Measurements from ENCODE around the gene GAPDHS.

The GAPDHS gene

GRCh38 chr19:35556025-35556590 lies 22.9 kb downstream of the GAPDHS start:
- H3K4me1 ChIP-seq (ENCODE audit: control insufficient read depth, insufficient read depth, low read length), result peaks cover 8% of the 10 kb centered on the region
- H3K9ac ChIP-seq (ENCODE audit: low read length), result no peak overlapping the region
- H3K4me3 ChIP-seq (ENCODE audit: low read length), result no peak overlapping the region
- no peaks in the 10 kb centered on the region for H3K9me3 ChIP-seq (ENCODE audit: control insufficient read depth, low read length)
- H3K36me3 ChIP-seq (ENCODE audit: control insufficient read depth, insufficient read depth, low read length), result no peaks in the 10 kb centered on the region
- H3K27me3 ChIP-seq (ENCODE audit: control insufficient read depth, insufficient read depth, low read length), result peaks cover 36% of the 10 kb centered on the region

DNA sequence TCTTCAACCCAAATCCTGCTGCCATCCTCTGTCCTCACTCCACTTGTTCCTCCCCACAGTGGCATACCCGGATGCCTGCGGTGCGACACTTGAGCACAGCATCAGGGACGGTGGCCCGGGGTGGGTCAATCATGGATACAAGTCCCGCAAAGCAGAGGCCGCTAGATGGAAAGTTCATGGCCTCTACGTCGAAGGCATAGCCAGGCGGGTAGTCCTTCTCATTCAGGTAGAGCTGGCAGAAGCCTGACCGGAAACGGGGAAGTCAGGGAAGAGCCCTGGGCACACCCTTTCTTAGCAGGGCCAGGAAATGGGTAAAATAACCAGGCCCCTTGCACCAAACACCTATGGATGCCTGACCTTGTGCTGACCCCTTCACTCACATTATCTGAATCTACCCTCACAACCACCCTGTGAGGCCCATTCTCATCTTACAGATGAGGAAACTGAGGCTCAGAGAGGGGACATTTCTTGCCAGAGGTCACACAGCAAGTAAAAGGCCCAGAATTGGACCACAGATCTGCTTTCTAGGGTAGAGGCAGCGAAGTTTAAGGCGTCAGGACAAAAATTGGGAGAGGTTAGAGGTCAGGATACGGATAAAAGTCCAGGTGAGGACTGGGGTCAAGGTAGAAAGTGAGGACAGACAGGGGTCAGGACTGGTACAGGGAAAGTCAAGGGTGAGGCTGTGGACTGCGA lies 23.7 kb downstream of the GAPDHS start:
- Histone ChIP-seq H3K4me3 (ENCODE audit: low read length) (no peak overlapping the region), H3K27me3 (ENCODE audit: control insufficient read depth, insufficient read depth, low read length) (peaks cover 39% of the 10 kb centered on the region), H3K9ac (ENCODE audit: low read length) (no peak overlapping the region)

GRCh38 chr19:35557539-35558399 lies 24.5 kb downstream of the GAPDHS start:
- Histone ChIP-seq H3K27me3 (ENCODE audit: control insufficient read depth, insufficient read depth, low read length) (peaks cover 39% of the 10 kb centered on the region), H3K4me3 (ENCODE audit: low read length) (no peak overlapping the region), H3K9ac (ENCODE audit: low read length) (no peak overlapping the region), H3K4me1 (ENCODE audit: control insufficient read depth, insufficient read depth, low read length) (peaks cover 8% of the 10 kb centered on the region), H3K36me3 (ENCODE audit: control insufficient read depth, insufficient read depth, low read length) (no peaks in the 10 kb centered on the region), H3K9me3 (ENCODE audit: control insufficient read depth, low read length) (no peaks in the 10 kb centered on the region)

More for the DNA sequence above, 23.7 kb downstream of the GAPDHS start:
- no peaks in the 10 kb centered on the region for H3K9me3 ChIP-seq (ENCODE audit: control insufficient read depth, low read length)
- no peaks in the 10 kb centered on the region for H3K36me3 ChIP-seq (ENCODE audit: control insufficient read depth, insufficient read depth, low read length)
- peaks cover 8% of the 10 kb centered on the region for H3K4me1 ChIP-seq (ENCODE audit: control insufficient read depth, insufficient read depth, low read length)

- no peak overlapping the region for H3K9ac ChIP-seq (ENCODE audit: low read length)
- peaks cover 39% of the 10 kb centered on the region for H3K27me3 ChIP-seq (ENCODE audit: control insufficient read depth, insufficient read depth, low read length)
- no peaks in the 10 kb centered on the region for H3K9me3 ChIP-seq (ENCODE audit: control insufficient read depth, low read length)
- H3K4me3 ChIP-seq (ENCODE audit: low read length), result no peak overlapping the region
- H3K4me1 ChIP-seq (ENCODE audit: control insufficient read depth, insufficient read depth, low read length), result peaks cover 8% of the 10 kb centered on the region
- no peaks in the 10 kb centered on the region for H3K36me3 ChIP-seq (ENCODE audit: control insufficient read depth, insufficient read depth, low read length)
Measured at GRCh38 chr19:35558400-35559280, 25.4 kb downstream of the GAPDHS start.

GRCh38 chr19:35559281-35559659 lies 26.0 kb downstream of the GAPDHS start:
- peaks cover 8% of the 10 kb centered on the region for H3K4me1 ChIP-seq (ENCODE audit: control insufficient read depth, insufficient read depth, low read length)
- H3K4me3 ChIP-seq (ENCODE audit: low read length), result no peak overlapping the region
- H3K9me3 ChIP-seq (ENCODE audit: control insufficient read depth, low read length), result no peaks in the 10 kb centered on the region
- peaks cover 39% of the 10 kb centered on the region for H3K27me3 ChIP-seq (ENCODE audit: control insufficient read depth, insufficient read depth, low read length)
- H3K36me3 ChIP-seq (ENCODE audit: control insufficient read depth, insufficient read depth, low read length), result no peaks in the 10 kb centered on the region
- no peak overlapping the region for H3K9ac ChIP-seq (ENCODE audit: low read length)

DNA sequence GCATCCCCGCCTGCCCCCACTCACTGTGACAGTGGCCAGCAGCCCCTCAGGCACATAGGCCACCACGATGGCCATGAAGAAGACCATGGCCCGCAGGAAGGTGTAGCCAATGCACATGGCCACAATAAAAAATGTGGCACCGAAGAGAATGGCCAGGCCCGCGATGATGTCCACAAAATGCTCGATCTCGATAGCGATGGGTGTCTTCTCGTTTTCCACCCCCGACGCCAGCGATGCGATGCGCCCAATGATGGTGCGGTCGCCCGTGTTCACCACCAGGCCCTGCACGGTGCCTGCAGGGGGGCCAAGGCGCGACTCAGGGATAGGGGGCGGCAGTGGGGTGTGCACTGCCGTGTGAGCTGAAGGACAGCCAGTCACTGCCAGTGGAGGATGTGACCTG lies 26.5 kb downstream of the GAPDHS start:
- Histone ChIP-seq H3K27me3 (ENCODE audit: control insufficient read depth, insufficient read depth, low read length) (peaks cover 39% of the 10 kb centered on the region), H3K4me3 (ENCODE audit: low read length) (no peak overlapping the region), H3K4me1 (ENCODE audit: control insufficient read depth, insufficient read depth, low read length) (peaks cover 8% of the 10 kb centered on the region), H3K36me3 (ENCODE audit: control insufficient read depth, insufficient read depth, low read length) (no peaks in the 10 kb centered on the region), H3K9ac (ENCODE audit: low read length) (no peak overlapping the region), H3K9me3 (ENCODE audit: control insufficient read depth, low read length) (no peaks in the 10 kb centered on the region)

DNA sequence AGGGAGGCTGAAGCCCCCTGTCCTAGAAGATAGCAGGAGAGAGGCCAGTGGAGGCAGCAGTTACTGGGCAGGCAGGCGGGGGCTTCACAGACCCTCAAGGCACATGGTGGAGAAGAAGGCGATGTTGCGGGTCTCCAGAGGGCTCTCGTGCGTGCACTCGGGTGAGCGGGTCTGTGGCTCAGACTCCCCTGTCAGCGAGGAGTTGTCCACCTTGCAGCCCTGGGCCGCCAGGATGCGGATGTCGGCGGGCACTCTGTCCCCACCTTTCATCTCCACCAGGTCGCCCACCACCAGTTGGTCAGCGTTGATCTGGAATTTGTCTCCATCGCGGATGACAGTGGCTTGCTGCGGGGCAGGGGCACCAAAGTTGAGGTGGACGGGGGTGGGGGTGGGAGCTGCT lies 27.0 kb downstream of the GAPDHS start:
- peaks cover 39% of the 10 kb centered on the region for H3K27me3 ChIP-seq (ENCODE audit: control insufficient read depth, insufficient read depth, low read length)
- H3K4me1 ChIP-seq (ENCODE audit: control insufficient read depth, insufficient read depth, low read length), result peaks cover 8% of the 10 kb centered on the region
- no peak overlapping the region for H3K9ac ChIP-seq (ENCODE audit: low read length)
- no peaks in the 10 kb centered on the region for H3K9me3 ChIP-seq (ENCODE audit: control insufficient read depth, low read length)
- no peak overlapping the region for H3K4me3 ChIP-seq (ENCODE audit: low read length)
- no peaks in the 10 kb centered on the region for H3K36me3 ChIP-seq (ENCODE audit: control insufficient read depth, insufficient read depth, low read length)

DNA sequence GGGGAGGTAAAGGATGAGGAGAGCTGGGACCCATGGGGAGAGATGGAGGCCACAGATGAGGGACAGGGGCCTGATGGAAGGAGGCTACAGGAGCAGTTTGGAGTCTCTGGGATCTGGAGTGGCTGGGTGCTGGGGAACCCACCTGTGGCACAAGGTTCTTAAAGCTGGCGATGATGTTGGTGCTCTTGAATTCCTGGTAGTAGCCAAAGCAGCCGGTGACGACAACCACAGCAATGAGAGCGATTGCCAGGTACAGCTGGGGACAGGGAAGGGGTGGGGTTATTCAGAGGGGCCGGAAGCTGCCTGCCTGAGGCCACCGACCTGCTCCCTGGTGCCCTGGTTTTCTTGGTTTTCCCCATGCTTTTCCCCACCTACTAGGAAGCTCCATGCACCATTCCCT lies 27.4 kb downstream of the GAPDHS start:
- H3K4me3 ChIP-seq (ENCODE audit: low read length), result no peak overlapping the region
- peaks cover 8% of the 10 kb centered on the region for H3K4me1 ChIP-seq (ENCODE audit: control insufficient read depth, insufficient read depth, low read length)
- H3K9me3 ChIP-seq (ENCODE audit: control insufficient read depth, low read length), result no peaks in the 10 kb centered on the region
- H3K9ac ChIP-seq (ENCODE audit: low read length), result no peak overlapping the region
- H3K27me3 ChIP-seq (ENCODE audit: control insufficient read depth, insufficient read depth, low read length), result peaks cover 39% of the 10 kb centered on the region
- no peaks in the 10 kb centered on the region for H3K36me3 ChIP-seq (ENCODE audit: control insufficient read depth, insufficient read depth, low read length)

- no peak overlapping the region for H3K4me3 ChIP-seq (ENCODE audit: low read length)
- no peaks in the 10 kb centered on the region for H3K9me3 ChIP-seq (ENCODE audit: control insufficient read depth, low read length)
- H3K4me1 ChIP-seq (ENCODE audit: control insufficient read depth, insufficient read depth, low read length), result peaks cover 8% of the 10 kb centered on the region
- H3K9ac ChIP-seq (ENCODE audit: low read length), result no peak overlapping the region
- no peaks in the 10 kb centered on the region for H3K36me3 ChIP-seq (ENCODE audit: control insufficient read depth, insufficient read depth, low read length)
- peaks cover 39% of the 10 kb centered on the region for H3K27me3 ChIP-seq (ENCODE audit: control insufficient read depth, insufficient read depth, low read length)
Measured at GRCh38 chr19:35561436-35561835, 28.2 kb downstream of the GAPDHS start.

- no peaks in the 10 kb centered on the region for H3K9me3 ChIP-seq (ENCODE audit: control insufficient read depth, low read length)
- H3K9ac ChIP-seq (ENCODE audit: low read length), result no peak overlapping the region
- H3K36me3 ChIP-seq (ENCODE audit: control insufficient read depth, insufficient read depth, low read length), result no peaks in the 10 kb centered on the region
- no peak overlapping the region for H3K4me3 ChIP-seq (ENCODE audit: low read length)
- H3K27me3 ChIP-seq (ENCODE audit: control insufficient read depth, insufficient read depth, low read length), result peaks cover 34% of the 10 kb centered on the region
- peaks cover 8% of the 10 kb centered on the region for H3K4me1 ChIP-seq (ENCODE audit: control insufficient read depth, insufficient read depth, low read length)
Measured at GRCh38 chr19:35562336-35562735, 29.1 kb downstream of the GAPDHS start.

- Histone ChIP-seq H3K4me3 (ENCODE audit: low read length) (no peak overlapping the region), H3K9me3 (ENCODE audit: control insufficient read depth, low read length) (no peaks in the 10 kb centered on the region), H3K27me3 (ENCODE audit: control insufficient read depth, insufficient read depth, low read length) (peaks cover 31% of the 10 kb centered on the region), H3K4me1 (ENCODE audit: control insufficient read depth, insufficient read depth, low read length) (peaks cover 7% of the 10 kb centered on the region), H3K9ac (ENCODE audit: low read length) (no peak overlapping the region), H3K36me3 (ENCODE audit: control insufficient read depth, insufficient read depth, low read length) (no peaks in the 10 kb centered on the region)
Measured at GRCh38 chr19:35562776-35563175, 29.5 kb downstream of the GAPDHS start.
